MM.1S (cell line): ENCODE data around the gene HOXC4.
"Not testable (repeated sequence)": the region's sequence is repeated elsewhere in the genome, so short reads cannot be mapped to it uniquely, and the experiment has no call there.

ENCODE experiments used
- EZH2phosphoT487 ChIP-seq: fragments of 300-600 bp; sonication (generic); IDR thresholded peaks from 2 replicates; pipeline ENCODE4 v1.6.1; 2018; ENCODE audit warnings: antibody characterized with exemption, low read length
- TF ChIP-seq, protein P1 (sequence below): fragments of 300-600 bp; sonication (generic); IDR thresholded peaks from 2 replicates; pipeline ENCODE4 v1.5.1; 2016; ENCODE audit warnings: antibody characterized with exemption, low read length, mixed read lengths

DNA sequence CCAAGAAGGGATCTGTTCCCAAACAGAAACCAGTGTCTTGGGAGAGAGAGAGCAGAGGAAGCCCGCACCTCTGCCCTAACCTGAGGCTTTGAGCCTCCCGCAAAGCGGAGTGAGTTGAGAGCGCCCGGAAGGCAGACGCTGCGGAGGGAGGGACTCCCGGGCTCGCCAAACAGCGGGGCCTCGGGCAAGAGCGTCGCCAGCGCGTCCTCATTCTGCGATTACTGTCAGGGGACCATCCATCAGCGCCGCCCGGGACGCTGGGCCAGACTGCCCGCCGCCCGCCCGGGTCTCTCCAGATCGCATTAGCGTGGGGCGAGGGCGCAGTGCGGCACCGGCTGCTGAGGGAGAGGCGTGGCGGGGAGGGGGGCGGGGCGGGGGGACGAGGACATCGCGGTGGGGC lies 36.7 kb downstream of the HOXC4 start:
- TF ChIP-seq, protein P1, sequence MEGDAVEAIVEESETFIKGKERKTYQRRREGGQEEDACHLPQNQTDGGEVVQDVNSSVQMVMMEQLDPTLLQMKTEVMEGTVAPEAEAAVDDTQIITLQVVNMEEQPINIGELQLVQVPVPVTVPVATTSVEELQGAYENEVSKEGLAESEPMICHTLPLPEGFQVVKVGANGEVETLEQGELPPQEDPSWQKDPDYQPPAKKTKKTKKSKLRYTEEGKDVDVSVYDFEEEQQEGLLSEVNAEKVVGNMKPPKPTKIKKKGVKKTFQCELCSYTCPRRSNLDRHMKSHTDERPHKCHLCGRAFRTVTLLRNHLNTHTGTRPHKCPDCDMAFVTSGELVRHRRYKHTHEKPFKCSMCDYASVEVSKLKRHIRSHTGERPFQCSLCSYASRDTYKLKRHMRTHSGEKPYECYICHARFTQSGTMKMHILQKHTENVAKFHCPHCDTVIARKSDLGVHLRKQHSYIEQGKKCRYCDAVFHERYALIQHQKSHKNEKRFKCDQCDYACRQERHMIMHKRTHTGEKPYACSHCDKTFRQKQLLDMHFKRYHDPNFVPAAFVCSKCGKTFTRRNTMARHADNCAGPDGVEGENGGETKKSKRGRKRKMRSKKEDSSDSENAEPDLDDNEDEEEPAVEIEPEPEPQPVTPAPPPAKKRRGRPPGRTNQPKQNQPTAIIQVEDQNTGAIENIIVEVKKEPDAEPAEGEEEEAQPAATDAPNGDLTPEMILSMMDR: not testable (repeated sequence)
- not testable (repeated sequence) for TF ChIP-seq EZH2phosphoT487
